ENCODE data around the gene GYPC.
"Not testable (repeated sequence)": the region's sequence is repeated elsewhere in the genome, so short reads cannot be mapped to it uniquely, and the experiment has no call there.

The GYPC gene

GRCh38 chr2:126672980-126673605 is 17.1 kb downstream of the GYPC start:
- DNase-seq, result no peak

- no peak for DNase-seq
Measured at GRCh38 chr2:126674075-126674744, 18.3 kb downstream of the GYPC start.

GRCh38 chr2:126675637-126676036 is 19.7 kb downstream of the GYPC start:
- no peak for DNase-seq

- no peak for DNase-seq
Measured at GRCh38 chr2:126676221-126677175, 20.5 kb downstream of the GYPC start.

- no peak for DNase-seq
Measured at GRCh38 chr2:126677176-126677538, 21.2 kb downstream of the GYPC start.

- no peak for DNase-seq
Measured at GRCh38 chr2:126678269-126679065, 22.5 kb downstream of the GYPC start.

GRCh38 chr2:126679094-126679713 is 23.2 kb downstream of the GYPC start:
- DNase-seq, result no peak

GRCh38 chr2:126681505-126681904 is 25.5 kb downstream of the GYPC start:
- no peak for DNase-seq

GRCh38 chr2:126685629-126686028 is 29.7 kb downstream of the GYPC start:
- no peak for DNase-seq

GRCh38 chr2:126686286-126686685 is 30.3 kb downstream of the GYPC start:
- DNase-seq, result no peak

GRCh38 chr2:126686841-126687485 is 31.0 kb downstream of the GYPC start:
- DNase-seq, result peak; percentile 3

GRCh38 chr2:126687503-126687902 is 31.5 kb downstream of the GYPC start:
- DNase-seq, result no peak

- not testable (repeated sequence) for DNase-seq
Measured at GRCh38 chr2:126688594-126688993, 32.6 kb downstream of the GYPC start.

GRCh38 chr2:126692241-126692640 is 36.3 kb downstream of the GYPC start:
- DNase-seq, result not testable (repeated sequence)

GRCh38 chr2:126692934-126693592 is 37.1 kb downstream of the GYPC start:
- not testable (repeated sequence) for DNase-seq

GRCh38 chr2:126696644-126697520 is 40.9 kb downstream of the GYPC start:
- no peak for DNase-seq

GRCh38 chr2:126698376-126698775 is 42.4 kb downstream of the GYPC start:
- no peak for DNase-seq

- DNase-seq, result no peak
Measured at GRCh38 chr2:126699018-126699417, 43.1 kb downstream of the GYPC start.

- peak; percentile 61 for DNase-seq
Measured at GRCh38 chr2:126699716-126700581, 44.0 kb downstream of the GYPC start.
